ENCODE results near the gene RHO. TPM values are rescaled to one million over a fixed set of nuclear protein-coding genes. Genes with fewer than 3 reads are reported as not detected.

RHO gene
- total RNA-seq, 1 experiment from 2014 or later = not detected

- intact Hi-C loops (cut with micrococcal nuclease) = no loop called here
- Histone ChIP-seq H3K9ac (ENCODE audit: low read length) (no peak overlapping the region), H3K27me3 (ENCODE audit: insufficient read depth, low read length) (no peaks in the 10 kb centered on the region), H3K9me3 (ENCODE audit: control insufficient read depth in 1 of 2, insufficient read depth in 1 of 2, low read depth in 1 of 2, low read length in 2 of 2) (no peaks in the 10 kb centered on the region), H3K4me3 (replicated peaks in 1 of 2; ENCODE audit: low read depth in 1 of 2, low read length in 2 of 2) (no peak overlapping the region), H3K4me1 (ENCODE audit: control insufficient read depth in 1 of 2, insufficient read depth in 2 of 2, low read length in 2 of 2) (no peaks in the 10 kb centered on the region), H2AFZ (ENCODE audit: low read depth, low read length, poor library complexity, severe bottlenecking) (no peak overlapping the region), H3K9me2 (ENCODE audit: insufficient read depth) (no peaks in the 10 kb centered on the region), H3K4me2 (ENCODE audit: low read length) (no peak overlapping the region), H3K36me3 (ENCODE audit: control insufficient read depth in 1 of 2, insufficient read depth in 2 of 2, low read length in 2 of 2) (no peaks in the 10 kb centered on the region; a peak in 1 of 4 replicates), H3K27ac (ENCODE audit: low read depth, low read length) (no peak overlapping the region), H3K79me2 (ENCODE audit: insufficient read depth, low read length) (no peaks in the 10 kb centered on the region), H4K20me1 (ENCODE audit: insufficient read depth) (no peaks in the 10 kb centered on the region)
- TF ChIP-seq ZBTB33 (IDR thresholded peaks at IDR 0.05; ENCODE audit: extremely low read depth, insufficient replicate concordance, low read length) = no peak
- no peak for TF ChIP-seq SP1 (IDR thresholded peaks at IDR 0.05; ENCODE audit: low read depth)
- no peak for TF ChIP-seq EZH2phosphoT487 (IDR thresholded peaks at IDR 0.05; ENCODE audit: borderline replicate concordance)
- TF ChIP-seq CEBPB (IDR thresholded peaks at IDR 0.05; ENCODE audit: low read depth) = no peak
- TF ChIP-seq ZNF274 (IDR thresholded peaks at IDR 0.05; ENCODE audit: low read depth, low read length) = no peak
- no peak for TF ChIP-seq SIN3A (IDR thresholded peaks at IDR 0.05; ENCODE audit: low read depth)
- TF ChIP-seq CTCF (IDR thresholded peaks at IDR 0.05 in 2 of 3, conservative IDR thresholded peaks at IDR 0.05 in 1 of 3; ENCODE audit: borderline replicate concordance in 1 of 3, insufficient read depth in 1 of 3, low read depth in 2 of 3, low read length in 2 of 3) = no peak
- no peak for TF ChIP-seq POLR2A (IDR thresholded peaks at IDR 0.05; ENCODE audit: borderline replicate concordance, extremely low read depth, insufficient read depth, insufficient read length)
- no peak for TF ChIP-seq EGR1 (IDR thresholded peaks at IDR 0.05; ENCODE audit: low read depth)
- TF ChIP-seq SRF (IDR thresholded peaks at IDR 0.05; ENCODE audit: low read depth) = no peak
- no peak for TF ChIP-seq JUND (IDR thresholded peaks at IDR 0.05)
- TF ChIP-seq ELF1 (IDR thresholded peaks at IDR 0.05; ENCODE audit: borderline replicate concordance, low read depth) = no peak
- TF ChIP-seq ZFX (IDR thresholded peaks at IDR 0.05) = no peak
- TF ChIP-seq MAX (IDR thresholded peaks at IDR 0.05) = no peak
- RAD21 ChIA-PET (ENCODE audit: low non-redundant PET in 1 of 2, low total read pairs in 2 of 2, uncharacterized antibody in 2 of 2, unreplicated experiment in 2 of 2) = no interaction called here
- DNase-seq (ENCODE audit: low read depth, low spot score) (no peak), ATAC-seq (no peak)
- CTCF ChIA-PET = no interaction called here
- POLR2A ChIA-PET = no interaction called here
- no TSS peak for BruUV-seq (replicated peaks)
These were observed 47.0 kb downstream of the RHO start for GRCh38 chr3:129575233-129575996.

Data from HCT116 (cell line).